HepG2 (cell line): Measurements from ENCODE around the gene AKR1C4. TPM values are rescaled to one million over a fixed set of nuclear protein-coding genes. Genes with fewer than 3 reads are reported as not detected.

ENCODE experiments used
- GABPA ChIP-seq, 2 experiments: IDR thresholded peaks; 2 replicates each; pipeline ENCODE4 v1.6.1; 2011 to 2016; ENCODE audit warnings: low read depth in 2 of 2, low read length in 1 of 2, missing biosample characterization in 1 of 2, missing genetic modification characterization in 1 of 2
- HMGA1 ChIP-seq: sonication (generic); formaldehyde crosslinking; conservative IDR thresholded peaks from 2 replicates; pipeline ENCODE4 v1.4.0; 2020; ENCODE audit warnings: missing genetic modification reagents
- HNF1B ChIP-seq: sonication (generic); formaldehyde crosslinking; IDR thresholded peaks from 2 replicates; pipeline ENCODE4 v1.5.1; 2020; ENCODE audit warnings: mild to moderate bottlenecking, moderate library complexity, missing genetic modification reagents
- HNRNPL ChIP-seq: fragments of 200-400 bp; formaldehyde crosslinking; IDR thresholded peaks from 2 replicates; pipeline ENCODE4 v1.6.1; 2017; ENCODE audit warnings: mild to moderate bottlenecking, low read depth, low read length
- KDM3A ChIP-seq: IDR thresholded peaks from 2 replicates; pipeline ENCODE4 v1.6.1; 2018; ENCODE audit warnings: low read depth, missing compliant biosample characterization
- KLF9 ChIP-seq: IDR thresholded peaks from 2 replicates; pipeline ENCODE4 v1.6.1; 2016; ENCODE audit warnings: low read depth
- MXD3 ChIP-seq: IDR thresholded peaks from 2 replicates; pipeline ENCODE4 v1.6.1; 2016; ENCODE audit warnings: mild to moderate bottlenecking, missing biosample characterization, missing genetic modification reagents
- RBAK ChIP-seq: sonication (generic); formaldehyde crosslinking; IDR thresholded peaks from 2 replicates; pipeline ENCODE4 v1.5.1; 2020; ENCODE audit warnings: mild to moderate bottlenecking, missing genetic modification reagents
- SMYD3 ChIP-seq: sonication (generic); formaldehyde crosslinking; IDR thresholded peaks from 2 replicates; pipeline ENCODE4 v1.8.1; 2023; ENCODE audit warnings: mild to moderate bottlenecking, missing genetic modification reagents
- SNAPC5 ChIP-seq: sonication (generic); formaldehyde crosslinking; IDR thresholded peaks from 2 replicates; pipeline ENCODE4 v1.8.1; 2023; ENCODE audit warnings: mild to moderate bottlenecking, missing genetic modification reagents, borderline replicate concordance
- TFE3 ChIP-seq: IDR thresholded peaks from 2 replicates; pipeline ENCODE4 v1.6.1; 2016
- THAP9 ChIP-seq: sonication (generic); formaldehyde crosslinking; IDR thresholded peaks from 2 replicates; pipeline ENCODE4; 2020; ENCODE audit warnings: missing genetic modification reagents, mild to moderate bottlenecking, borderline replicate concordance
- YEATS4 ChIP-seq: sonication (generic); formaldehyde crosslinking; IDR thresholded peaks from 2 replicates; pipeline ENCODE4 v1.4.0; 2020; ENCODE audit warnings: missing genetic modification reagents, borderline replicate concordance
- ZFP37 ChIP-seq: sonication (generic); formaldehyde crosslinking; IDR thresholded peaks from 2 replicates; pipeline ENCODE4 v1.4.0; 2020; ENCODE audit warnings: missing genetic modification reagents, borderline replicate concordance
- ZFX ChIP-seq: sonication (generic); formaldehyde crosslinking; IDR thresholded peaks from 2 replicates; pipeline ENCODE4 v1.4.0; 2020; ENCODE audit warnings: mild to moderate bottlenecking, low read depth, missing genetic modification reagents, moderate library complexity
- ZNF724P ChIP-seq: sonication (generic); formaldehyde crosslinking; IDR thresholded peaks from 2 replicates; pipeline ENCODE4 v1.8.0; 2022; ENCODE audit warnings: missing genetic modification reagents, borderline replicate concordance
- ZNF768 ChIP-seq: sonication (generic); formaldehyde crosslinking; IDR thresholded peaks from 2 replicates; pipeline ENCODE4 v1.4.0; 2020; ENCODE audit warnings: missing genetic modification reagents
- ZNF770 ChIP-seq: sonication (generic); formaldehyde crosslinking; IDR thresholded peaks from 2 replicates; pipeline ENCODE4 v1.5.0; 2020; ENCODE audit warnings: mild to moderate bottlenecking, missing genetic modification reagents
- ZNF775 ChIP-seq: sonication (generic); formaldehyde crosslinking; IDR thresholded peaks from 2 replicates; pipeline ENCODE4 v1.4.0; 2020; ENCODE audit warnings: missing genetic modification reagents, mild to moderate bottlenecking, moderate library complexity, borderline replicate concordance
- polyA plus RNA-seq, 8 experiments: library from polyadenylated mRNA; depleted of rRNA in 3 of 8; stranded (reverse) in 7 of 8; unstranded in 1 of 8; fragments of >200 nt; fragmentation: Illumina TruSeq in 4 of 8; extraction: Trizol in 4 of 8; gene quantifications; 2 replicates each; pipeline versions ENCODE4 v1.2.1 to v1.2.3, GENCODE V29; 2011 to 2016; ENCODE audit warnings: low read depth in 4 of 8, missing spikeins in 1 of 8, mixed read lengths in 1 of 8; ENCODE audit not compliant: insufficient read depth in 1 of 8
- total RNA-seq, 5 experiments: library from RNA; depleted of rRNA; stranded (reverse); fragments of >200 nt; fragmentation: Illumina TruSeq; extraction: Trizol; gene quantifications; 2 replicates each; pipeline ENCODE4 v1.2.3, GENCODE V29; 2016; ENCODE audit warnings: low read depth in 1 of 5

AKR1C4 gene
- total and polyA plus RNA-seq, 2 of the 13 experiments (the other 11 are each of a cell fraction or from before 2014, with no cell fraction given): 0.18 to 1.3 TPM

GRCh38 chr10:5234106-5234860, 37.6 kb downstream of the AKR1C4 start (continued):
- no peak for TF ChIP-seq YEATS4 (CRISPR knock-in tag)
- TF ChIP-seq ZNF775 (CRISPR knock-in tag): no peak
- no peak for TF ChIP-seq ZFP37
- TF ChIP-seq KDM3A (CRISPR knock-in tag): peak; percentile 31; the same call in 1 of the 2 replicates
- no peak for TF ChIP-seq ZNF768
- no peak for TF ChIP-seq RBAK
- 0 out of 2 replicates have a peak, but pooled peaks have one; percentile 33 for TF ChIP-seq ZNF724P (CRISPR knock-in tag)
- TF ChIP-seq MXD3 (CRISPR knock-in tag): peak; percentile 19; the same call in 1 of the 2 replicates
- no peak for TF ChIP-seq ZFX
- no peak for TF ChIP-seq KLF9 (CRISPR knock-in tag)
- TF ChIP-seq HNRNPL: no peak
- peak; percentile 58 for TF ChIP-seq TFE3 (CRISPR knock-in tag)
- TF ChIP-seq GABPA (IDR thresholded peaks at IDR 0.05; ENCODE audit: low read depth, low read length): no peak
- TF ChIP-seq GABPA (CRISPR knock-in tag; IDR thresholded peaks at IDR 0.05; ENCODE audit: low read depth): peak; percentile 32; the same call in 1 of the 2 replicates
- TF ChIP-seq SNAPC5 (CRISPR knock-in tag): no peak
- TF ChIP-seq SMYD3 (CRISPR knock-in tag): no peak
- TF ChIP-seq THAP9 (CRISPR knock-in tag): no peak
- no peak; the same call in 1 of the 2 replicates for TF ChIP-seq HNF1B (CRISPR knock-in tag)
- no peak for TF ChIP-seq HMGA1
- no peak for TF ChIP-seq ZNF770 (CRISPR knock-in tag)
